ENCODE results near the gene DLG4. TPM values are rescaled to one million over a fixed set of nuclear protein-coding genes. Genes with fewer than 3 reads are reported as not detected.

The DLG4 gene
- total RNA-seq (2014; rRNA removed; shearing (Covaris generic)): 3.1 and 4.4 TPM in 2 replicates

DNA sequence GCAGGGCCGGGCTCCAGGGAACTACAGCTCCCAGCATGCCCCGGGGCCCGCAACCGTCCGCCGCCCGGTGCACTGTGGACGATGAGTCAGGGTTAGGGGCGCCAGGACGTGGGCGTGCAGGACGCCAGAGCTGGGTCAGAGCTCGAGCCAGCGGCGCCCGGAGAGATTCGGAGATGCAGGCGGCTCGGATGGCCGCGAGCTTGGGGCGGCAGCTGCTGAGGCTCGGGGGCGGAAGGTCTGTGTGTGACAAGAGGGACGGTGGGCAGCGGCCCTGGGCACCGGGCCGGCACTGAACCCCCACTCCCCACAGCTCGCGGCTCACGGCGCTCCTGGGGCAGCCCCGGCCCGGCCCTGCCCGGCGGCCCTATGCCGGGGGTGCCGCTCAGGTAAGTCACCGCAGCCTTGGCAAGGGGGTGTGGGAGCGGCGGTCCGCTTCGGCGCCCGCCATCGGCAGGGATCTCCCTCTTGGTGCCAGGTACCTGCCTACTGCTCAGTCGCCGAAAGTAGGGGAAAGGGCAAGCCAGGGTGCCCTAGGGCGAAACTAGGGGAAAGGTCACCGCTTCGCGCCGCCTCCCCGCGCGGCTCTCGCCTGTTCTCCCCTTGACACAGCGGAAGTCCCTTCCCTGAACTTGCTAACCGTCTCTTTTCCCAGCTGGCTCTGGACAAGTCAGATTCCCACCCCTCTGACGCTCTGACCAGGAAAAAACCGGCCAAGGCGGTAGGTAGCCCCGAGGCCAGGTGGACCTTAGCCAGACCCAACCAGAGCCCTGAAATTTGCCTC is at the start of gene DLG4, which contains the start of gene ACADVL:
Gene DLG4 (minus strand): TSS at position 25 of the 781 bp plus-strand sequence.
Gene ACADVL (plus strand): TSS at position 127 of the 781 bp plus-strand sequence. CDS start 47 bp downstream, at position 174.
- peak; percentile 95 for DNase-seq (ENCODE audit: low read depth)

DNA sequence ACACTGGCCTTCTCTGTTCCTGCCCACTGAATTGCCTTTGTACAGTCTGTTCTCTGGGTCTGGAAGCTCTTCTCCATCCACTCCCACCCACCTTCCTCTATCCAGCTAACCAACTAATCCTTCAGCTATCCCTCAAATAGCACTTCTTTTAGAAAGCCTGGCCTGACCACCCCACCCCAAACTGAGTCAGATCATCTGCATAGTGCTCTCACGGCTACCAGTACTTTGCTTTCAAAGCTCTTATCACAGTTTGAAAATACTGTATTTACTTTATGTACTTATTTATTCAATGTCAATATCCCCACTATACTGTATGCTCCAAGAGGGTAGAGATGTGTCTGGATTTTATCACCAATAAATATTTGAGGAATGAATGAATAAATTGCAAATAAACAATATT is 47.1 kb upstream of the DLG4 start:
- DNase-seq (ENCODE audit: low read depth): no peak

DNA sequence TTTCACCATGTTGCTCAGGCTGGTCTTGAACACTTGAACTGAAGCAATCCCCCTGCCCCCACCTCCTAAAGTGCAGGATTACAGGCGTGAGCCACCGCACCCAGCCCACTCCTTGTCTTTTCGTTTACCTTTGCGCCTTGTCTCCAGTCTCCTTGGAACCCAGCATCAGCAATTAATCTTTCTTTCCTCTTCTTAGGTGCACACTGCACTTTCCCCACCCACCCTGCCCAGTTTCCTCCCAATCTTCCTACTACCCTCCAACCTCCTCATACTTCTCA is 44.1 kb upstream of the DLG4 start:
- DNase-seq (ENCODE audit: low read depth): no peak

DNA sequence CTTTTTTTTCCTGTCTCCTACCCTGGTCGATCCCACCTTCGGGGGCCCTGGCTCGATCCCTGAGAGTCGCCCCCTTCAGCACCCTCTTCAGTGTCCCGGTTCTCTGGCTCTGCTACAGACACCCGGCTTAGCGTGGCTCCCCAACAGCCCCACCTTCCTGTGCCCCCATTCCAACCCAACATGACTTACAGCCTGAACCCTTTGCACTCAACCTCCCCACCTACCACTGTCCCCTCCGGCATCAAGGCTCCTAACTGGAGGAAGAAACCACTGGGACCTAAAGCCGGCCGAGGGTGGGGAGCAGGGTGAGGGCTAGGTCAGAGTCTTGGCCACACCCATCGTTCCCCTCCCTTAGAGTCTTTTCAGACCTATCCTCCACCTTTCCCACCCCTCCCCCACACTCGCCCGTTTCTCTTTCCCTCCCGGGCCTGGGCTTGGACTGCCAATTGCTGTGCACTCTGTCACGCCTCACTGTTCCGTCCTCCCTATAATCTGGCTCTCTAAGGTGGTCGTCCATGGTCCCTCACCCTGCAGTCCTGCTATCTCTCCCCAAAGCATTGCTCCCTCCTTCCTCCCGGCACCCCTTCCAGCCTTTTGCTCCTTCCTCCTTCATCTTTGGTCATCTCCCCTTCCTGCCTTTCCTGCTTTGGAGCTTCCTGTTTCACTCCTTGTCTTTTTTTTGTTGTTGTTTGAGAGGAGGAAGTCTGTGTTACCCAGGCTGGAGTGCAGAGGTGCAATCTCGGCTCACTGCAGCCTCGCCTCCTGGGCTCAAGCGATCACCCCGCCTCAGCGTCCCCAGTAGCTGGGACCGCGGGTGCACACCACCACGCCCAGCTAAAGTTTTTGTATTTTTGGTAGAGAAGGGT is 43.5 kb upstream of the DLG4 start:
- peak; percentile 35 for DNase-seq (ENCODE audit: low read depth)

DNA sequence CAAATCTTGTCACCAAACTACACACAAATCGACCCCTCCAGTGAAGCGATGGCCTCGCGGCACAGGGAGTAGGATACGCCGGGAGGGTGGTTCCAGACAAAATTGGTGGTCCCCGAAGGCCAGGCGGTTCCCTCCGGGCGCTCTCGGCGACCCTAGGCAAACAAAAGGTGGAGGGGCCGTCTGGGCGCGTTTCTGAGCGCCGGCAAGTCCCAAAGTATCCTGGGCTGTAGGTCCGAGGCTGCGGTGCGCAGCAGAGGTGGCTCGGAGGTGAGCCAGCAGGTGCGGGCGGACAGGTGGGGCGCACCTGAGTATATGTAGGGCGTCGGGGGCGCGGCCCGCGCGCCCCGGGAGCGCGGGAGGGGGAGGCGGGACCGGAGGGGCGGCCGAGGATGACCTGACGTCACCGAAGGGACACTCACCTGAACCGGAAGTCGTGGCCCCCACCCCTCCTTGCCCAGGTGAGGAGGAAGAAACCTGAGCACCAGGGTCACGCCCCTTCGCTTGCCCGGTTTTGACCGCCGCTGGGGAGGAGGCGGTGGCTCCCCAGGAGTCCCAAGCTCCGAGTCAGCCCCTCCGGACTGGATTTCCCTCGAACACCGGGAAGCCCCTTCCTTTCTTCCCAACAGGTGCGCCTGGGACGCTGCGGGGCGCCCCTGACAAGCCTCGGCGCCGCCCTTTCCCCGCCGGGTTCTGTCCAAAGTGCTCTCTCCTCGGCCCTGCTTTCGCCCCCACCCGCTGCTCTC is 42.7 kb upstream of the DLG4 start, which contains the start of gene CLDN7:
Gene CLDN7 (minus strand): TSS at position 287 of the 743 bp plus-strand sequence. CDS start 435 bp downstream, outside the sequence.
- no peak for DNase-seq (ENCODE audit: low read depth)

DNA sequence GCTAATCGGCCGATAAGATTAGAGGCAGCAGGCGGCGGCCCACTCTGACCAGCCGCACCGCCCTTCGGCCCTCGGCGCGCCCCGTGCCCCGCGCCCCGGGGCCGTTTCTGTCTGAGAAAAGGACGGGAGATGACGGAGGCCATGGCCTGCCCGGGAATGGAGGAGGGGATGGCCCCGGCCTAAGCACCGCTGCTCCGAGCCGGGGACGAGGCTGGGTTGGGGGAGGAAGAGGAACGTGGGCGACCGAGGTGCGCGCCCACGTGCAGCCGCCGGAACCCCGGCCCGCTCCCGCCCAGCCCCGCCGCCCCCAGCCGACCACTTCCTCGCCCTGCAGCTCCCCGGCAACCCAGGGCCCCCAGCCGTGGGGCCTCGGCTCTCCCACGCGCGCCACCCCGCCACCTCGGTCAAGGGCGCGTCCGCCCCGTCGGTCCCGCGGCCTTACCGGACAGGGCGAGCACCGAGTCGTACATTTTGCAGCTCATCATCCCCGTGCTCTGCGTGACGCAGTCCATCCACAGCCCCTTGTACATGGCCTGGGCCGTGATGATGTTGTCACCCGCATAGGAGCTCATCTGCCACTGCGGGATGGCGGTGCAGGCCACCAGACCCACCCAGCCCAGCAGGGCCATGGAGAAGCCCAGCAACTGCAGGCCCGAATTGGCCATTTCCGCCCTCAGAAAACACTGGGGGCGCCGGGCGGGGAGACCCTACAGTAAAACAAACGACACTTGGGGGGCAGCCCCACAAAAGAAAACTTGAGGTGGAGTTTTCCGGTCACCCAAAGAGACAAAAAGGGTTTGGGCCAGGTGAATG is 41.9 kb upstream of the DLG4 start:
- no peak for DNase-seq (ENCODE audit: low read depth)

DNA sequence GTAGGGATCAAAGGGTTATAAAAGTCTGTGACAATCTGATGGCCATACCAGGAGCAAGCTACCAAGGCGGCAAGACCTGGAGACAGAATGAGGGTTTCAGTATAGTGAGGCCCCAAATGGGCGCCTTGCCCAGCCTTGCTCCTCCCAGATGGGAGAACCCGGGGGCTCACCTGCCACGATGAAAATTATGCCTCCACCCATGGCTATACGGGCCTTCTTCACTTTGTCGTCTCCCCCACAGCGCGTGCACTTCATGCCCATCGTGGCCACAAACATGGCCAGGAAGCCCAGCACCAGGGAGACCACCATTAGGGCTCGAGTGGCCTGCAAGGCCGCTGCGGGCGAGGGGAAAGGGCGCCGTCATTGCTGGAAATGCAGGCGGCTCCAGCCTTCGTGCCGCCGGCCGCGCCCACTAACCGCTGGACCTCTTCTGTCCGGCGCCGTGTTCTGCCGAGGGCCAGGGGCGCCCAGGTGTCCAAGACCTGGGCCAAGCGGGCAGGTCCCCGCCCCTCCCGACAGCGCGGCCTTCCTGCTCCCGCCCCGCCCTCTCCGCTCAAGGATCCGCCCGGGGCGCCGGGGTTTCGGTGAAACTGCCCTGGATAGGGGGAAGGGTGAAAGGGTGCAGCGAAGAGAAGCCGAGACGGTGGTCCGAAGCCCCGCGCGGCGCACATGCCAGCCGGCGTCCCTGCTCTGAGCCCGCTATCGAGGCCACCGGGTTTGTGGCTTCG is 41.2 kb upstream of the DLG4 start:
- DNase-seq (ENCODE audit: low read depth): peak; percentile 42

DNA sequence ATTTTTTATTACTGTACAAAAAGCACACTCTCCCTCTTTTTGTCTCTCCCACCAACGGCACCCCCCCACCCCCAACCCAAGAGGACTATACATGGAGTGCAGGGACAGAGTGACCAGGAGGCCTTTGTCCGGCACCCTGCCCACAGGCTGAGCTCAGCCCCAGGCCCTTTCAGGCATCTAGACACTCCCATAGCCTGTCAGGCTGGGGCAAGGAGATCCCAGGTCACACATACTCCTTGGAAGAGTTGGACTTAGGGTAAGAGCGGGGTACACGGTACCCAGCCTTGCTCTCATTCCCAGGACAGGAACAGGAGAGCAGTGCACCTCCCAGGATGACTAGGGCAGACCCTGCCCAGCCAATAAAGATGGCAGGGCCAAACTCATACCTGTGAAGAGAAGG is 40.5 kb upstream of the DLG4 start:
- no peak for DNase-seq (ENCODE audit: low read depth)

DNA sequence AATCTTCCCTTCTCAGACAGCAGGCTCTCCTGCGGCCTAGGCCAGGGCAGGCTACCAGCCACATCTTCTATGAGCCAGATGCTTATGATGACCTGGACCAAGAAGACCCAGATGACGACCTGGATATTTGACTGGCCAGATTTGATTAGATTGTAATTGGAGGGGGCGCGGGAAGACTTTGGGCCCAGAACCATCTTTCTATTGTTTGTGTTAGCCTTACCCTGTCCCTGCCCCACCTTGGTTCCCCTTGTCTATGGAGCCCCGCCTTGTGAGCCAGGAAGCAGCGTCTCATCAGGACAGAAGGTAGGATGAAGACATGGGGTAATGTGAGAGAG is 39.9 kb upstream of the DLG4 start:
- no peak for DNase-seq (ENCODE audit: low read depth)

DNA sequence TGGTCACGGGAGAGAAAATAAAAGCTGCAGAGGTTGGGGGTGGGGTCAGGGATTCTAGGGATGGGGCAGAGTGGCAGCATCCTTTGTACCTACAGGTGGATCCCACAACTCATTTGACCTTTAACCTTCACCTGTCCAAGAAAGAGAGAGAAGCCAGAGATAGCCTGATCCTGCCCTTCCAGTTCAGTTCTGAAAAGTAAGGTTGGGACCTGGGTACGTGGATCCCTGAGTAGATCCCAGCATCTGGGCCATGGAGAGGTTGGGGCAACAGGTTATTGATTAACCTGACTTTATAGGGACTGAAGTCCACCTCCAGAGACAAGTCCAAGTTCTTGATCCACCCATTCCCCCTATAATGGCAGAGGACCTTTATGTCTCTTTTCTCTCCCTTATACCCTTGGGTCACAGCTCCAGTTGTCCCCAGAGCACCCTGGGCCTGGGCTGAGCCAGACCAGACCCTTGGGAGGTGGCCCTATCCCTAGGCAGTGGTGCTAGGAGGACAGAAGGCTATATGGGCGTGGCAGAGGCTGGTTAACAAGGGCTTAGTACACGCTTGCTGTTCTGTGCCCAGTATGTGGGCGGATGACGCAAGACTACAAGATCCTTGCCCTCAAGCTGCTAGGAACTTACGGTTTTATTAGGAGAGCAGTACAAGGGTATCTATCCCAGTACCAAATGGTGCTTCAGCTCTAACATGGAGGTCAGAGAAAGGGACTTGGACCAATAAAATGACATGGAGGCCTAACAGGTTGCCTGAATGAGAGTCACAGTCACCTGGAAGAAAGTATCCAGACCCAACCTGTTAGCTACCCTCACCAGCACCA is 39.3 kb upstream of the DLG4 start:
- DNase-seq (ENCODE audit: low read depth): peak; percentile 48

DNA sequence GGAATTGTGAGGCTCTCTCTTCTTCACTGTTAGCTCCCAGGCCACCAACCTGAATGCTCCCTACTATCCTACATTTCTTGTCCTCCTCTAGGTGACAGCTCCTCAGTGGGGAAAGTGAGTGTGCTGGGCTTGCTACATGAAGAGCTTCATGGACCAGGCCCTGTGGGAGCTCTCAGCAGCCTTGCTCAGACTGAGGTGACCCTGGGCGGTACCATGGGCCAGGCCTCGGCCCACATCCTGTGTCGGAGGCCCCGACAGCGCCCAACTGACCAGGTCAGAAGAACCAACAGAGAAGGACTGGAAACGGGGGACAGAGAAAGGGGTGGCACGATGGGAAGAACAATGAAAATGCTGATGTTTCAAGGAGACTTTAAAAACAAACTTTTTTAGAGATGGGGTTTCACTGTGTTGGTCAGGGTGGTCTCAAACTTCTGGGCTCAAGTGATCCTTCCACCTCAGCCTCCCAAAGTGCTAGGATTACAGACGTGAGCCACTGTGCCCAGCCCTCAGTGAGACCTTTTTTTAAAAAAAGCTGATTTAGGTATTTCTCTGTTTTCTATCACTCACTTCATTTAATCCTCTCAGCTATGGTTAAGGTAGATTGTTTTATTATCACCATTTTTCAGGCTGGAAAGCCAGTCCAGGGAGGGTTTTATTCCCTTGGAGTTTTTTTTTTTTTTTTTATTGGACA is 37.3 kb upstream of the DLG4 start:
- no peak for DNase-seq (ENCODE audit: low read depth)

DNA sequence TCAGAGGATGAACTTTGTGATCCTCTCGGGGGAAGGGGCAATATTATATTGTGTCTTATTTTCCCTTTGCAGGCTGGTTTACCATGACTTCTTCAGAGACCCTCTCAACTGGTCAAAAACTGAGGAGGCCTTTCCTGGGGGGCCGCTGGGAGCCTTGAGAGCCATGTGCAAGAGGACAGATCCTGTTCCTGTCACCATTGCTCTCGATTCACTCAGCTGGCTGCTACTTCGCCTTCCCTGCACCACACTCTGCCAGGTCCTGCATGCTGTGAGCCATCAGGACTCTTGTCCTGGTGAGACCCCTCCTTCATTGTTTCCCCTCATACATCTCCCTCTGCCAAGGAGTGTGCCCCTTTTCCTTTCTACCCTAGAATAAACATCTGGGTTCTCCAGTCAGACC is 34.9 kb upstream of the DLG4 start:
- DNase-seq (ENCODE audit: low read depth): no peak

DNA sequence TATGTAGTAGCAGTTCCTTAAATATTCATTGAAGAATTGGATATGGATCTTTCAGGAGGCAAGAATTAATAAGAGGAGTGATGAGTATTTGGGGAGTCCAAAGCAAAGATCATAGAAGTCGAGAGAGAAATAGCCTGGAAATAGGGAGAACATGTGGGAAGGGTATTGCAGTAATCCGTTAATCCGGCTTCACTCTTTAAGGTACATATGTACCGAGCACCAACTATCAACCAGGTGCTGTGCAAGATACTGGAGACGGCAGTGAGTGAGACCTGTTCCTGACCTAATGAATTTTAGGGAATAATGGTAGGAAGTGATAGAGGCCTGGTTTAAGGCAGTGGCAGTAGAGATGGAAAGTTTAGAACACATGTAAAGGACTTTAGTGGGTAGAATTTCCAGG is 33.4 kb upstream of the DLG4 start:
- DNase-seq (ENCODE audit: low read depth): no peak

DNA sequence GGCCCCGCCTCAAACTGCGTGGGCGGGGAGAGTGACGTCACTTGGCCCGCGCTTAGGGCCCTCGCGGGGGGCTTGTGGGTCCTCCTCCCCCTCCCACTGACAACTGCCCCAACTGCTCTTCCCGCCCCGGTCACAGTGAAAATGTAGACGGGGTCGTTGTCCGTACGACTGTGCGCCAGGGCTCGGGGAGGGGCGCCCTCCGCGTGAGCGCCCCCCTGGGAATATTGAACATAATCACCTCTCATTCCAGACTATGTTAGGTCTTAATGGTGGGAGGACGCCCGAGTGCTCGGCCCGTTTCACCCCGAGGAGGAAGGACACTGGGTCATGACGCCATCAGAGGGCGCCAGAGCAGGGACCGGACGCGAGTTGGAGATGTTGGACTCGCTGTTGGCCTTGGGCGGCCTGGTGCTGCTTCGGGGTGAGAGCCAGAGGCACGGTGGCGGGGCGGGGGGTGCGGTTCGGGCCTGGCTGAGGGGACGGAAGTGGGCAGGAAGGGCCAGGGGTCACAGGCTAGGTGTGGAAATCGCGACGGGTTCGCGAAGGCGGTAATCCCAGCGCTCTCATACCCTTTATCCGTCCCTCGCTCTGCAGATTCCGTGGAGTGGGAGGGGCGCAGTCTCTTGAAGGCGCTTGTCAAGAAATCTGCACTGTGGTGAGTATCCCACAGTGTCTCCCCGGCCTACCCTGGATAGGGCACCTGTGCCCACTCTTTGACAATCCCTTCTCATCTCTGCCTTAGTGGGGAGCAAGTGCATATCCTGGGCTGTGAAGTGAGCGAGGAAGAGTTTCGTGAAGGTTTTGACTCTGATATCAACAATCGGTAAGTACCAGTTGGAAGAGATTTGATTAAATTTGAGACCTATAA is 32.8 kb upstream of the DLG4 start, which contains the start of gene ELP5:
Gene ELP5 (plus strand): TSS at position 40 of the 868 bp plus-strand sequence. CDS start 336 bp downstream, at position 376.
- peak; percentile 97 for DNase-seq (ENCODE audit: low read depth)

DNA sequence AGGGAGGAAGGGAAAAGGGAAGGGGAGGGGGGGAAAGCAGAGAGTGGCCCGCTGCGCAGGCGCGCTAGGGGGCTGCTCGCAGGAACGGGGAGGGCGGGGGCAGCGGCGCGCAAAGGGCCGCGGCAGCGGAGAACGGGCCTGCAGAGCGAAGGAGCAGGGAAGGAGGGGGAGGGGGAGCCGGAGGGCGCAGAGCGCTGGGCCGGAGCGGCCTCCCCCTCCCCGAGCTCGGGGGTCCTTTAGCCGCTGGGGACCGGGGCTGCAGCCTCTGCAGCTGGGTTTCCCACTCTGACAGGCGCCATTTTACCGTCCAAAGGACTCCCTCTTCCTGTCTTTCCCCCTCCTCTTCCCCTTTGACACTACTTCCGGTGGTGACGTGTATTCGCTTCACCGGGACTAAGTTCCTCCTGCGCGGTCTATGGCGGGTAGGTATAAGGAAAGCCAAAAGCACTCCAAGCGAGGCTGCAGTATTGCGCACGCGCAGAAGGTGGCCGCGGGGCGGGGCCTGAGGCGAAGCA is 32.1 kb upstream of the DLG4 start, which contains the start of gene CTDNEP1:
Gene CTDNEP1 (minus strand): TSS at position 74 of the 515 bp plus-strand sequence. CDS start 438 bp downstream, outside the sequence.
- peak; percentile 99 for DNase-seq (ENCODE audit: low read depth)

DNA sequence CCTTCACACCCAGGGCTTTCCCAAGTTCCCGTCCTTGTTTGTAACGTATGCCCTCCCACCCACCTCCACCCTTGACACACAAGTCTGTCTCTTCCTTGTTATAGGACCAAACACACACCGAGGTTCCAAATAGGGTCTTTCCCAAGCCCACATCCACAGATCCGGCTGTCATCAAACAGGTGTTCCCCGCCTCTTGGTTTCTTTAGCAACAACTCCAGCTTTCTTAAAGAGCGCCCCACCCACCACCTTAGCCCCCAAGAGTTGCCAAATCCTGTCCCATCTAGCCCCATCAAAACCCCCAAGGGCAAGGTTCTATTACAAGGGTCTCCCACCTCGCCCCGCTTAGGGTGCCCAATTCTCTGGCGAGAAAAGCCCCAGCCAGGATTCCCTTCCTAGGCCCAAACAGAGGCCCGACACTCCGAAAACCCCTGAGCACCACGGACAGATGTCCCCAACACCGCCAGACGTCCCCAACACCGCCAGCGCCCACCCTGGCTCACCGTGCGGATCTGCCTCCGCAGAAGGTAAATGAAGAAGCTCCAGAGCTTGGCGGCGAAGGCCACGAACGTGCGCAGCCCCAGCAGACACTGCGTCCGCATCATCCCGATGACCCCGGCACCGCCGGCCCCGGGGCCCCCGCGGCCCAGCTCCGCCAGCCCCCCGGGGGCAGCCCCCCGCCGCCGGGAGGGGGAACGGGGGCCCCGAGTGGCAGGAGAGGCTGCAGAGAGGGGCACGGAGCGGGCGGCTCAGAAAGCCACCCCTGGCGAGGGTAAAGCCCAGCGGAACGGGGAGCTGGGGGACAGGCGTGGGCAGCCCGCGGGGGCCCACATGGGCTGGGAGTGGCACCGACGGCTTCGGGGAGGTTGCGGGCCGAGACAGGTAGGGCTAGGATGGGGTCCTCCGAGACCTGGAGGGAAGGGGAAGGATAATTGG is 31.3 kb upstream of the DLG4 start:
- DNase-seq (ENCODE audit: low read depth): no peak

DNA sequence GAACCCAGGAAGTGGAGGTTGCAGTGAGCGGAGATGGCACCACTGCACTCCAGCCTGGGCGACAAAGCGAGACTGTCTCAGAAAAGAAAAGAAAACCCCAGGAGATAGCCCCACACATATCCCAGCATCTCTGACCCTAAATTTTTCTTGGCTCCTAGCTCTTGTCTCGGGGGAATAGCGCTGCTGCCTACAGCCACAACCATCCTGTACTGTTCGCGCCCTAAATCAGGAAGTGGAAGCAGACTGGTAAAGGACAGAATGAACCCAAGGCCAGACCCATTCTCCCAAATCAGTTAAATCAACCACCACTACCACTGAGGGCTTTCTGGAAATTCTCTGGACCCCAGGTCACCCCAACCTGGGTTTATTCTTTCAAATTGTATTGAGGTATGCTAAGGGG is 30.2 kb upstream of the DLG4 start:
- DNase-seq (ENCODE audit: low read depth): no peak
